OCI-LY1 (cell line): Measurements from ENCODE around the gene CBARP.

Source experiments
- H2AFZ ChIP-seq: fragments of 200-600 bp; sonication (generic), shearing (Covaris generic); 2 replicates; pipeline ENCODE4 v1.6.0; 2014; ENCODE audit warnings: antibody characterized with exemption, mild to moderate bottlenecking, low read length
- H3F3A ChIP-seq: fragments of 200-600 bp; sonication (generic), shearing (Covaris generic); 2 replicates; pipeline ENCODE4 v1.6.0; 2014; ENCODE audit warnings: mild to moderate bottlenecking, antibody characterized with exemption, low read length, moderate library complexity; ENCODE audit not compliant: insufficient read depth
- H3K27ac ChIP-seq: fragments of 200-600 bp; sonication (generic); 2 replicates; pipeline ENCODE4 v1.5.1; 2014; ENCODE audit warnings: low read length, mixed run types, mild to moderate bottlenecking, low read depth; ENCODE audit not compliant: poor library complexity, severe bottlenecking
- H3K27me3 ChIP-seq: fragments of 200-600 bp; sonication (generic); 2 replicates; pipeline ENCODE4 v1.6.0; 2014; ENCODE audit warnings: antibody characterized with exemption, mild to moderate bottlenecking, low read length, moderate library complexity; ENCODE audit not compliant: insufficient read depth
- H3K36me3 ChIP-seq: fragments of 200-600 bp; sonication (generic); 2 replicates; pipeline ENCODE4 v1.6.1; 2014; ENCODE audit warnings: mild to moderate bottlenecking, antibody characterized with exemption, low read length, moderate library complexity, mixed read lengths; ENCODE audit not compliant: insufficient read depth
- H3K4me1 ChIP-seq: fragments of 200-600 bp; sonication (generic); 2 replicates; pipeline ENCODE4 v1.5.1; 2014; ENCODE audit warnings: mild to moderate bottlenecking, low read length, moderate library complexity; ENCODE audit not compliant: insufficient read depth, severe bottlenecking
- H3K4me2 ChIP-seq: fragments of 200-600 bp; sonication (generic), shearing (Covaris generic); 2 replicates; pipeline ENCODE4 v1.6.1; 2014; ENCODE audit warnings: low read length
- H3K4me3 ChIP-seq: fragments of 200-600 bp; sonication (generic); 2 replicates; pipeline ENCODE4 v1.5.1; 2014; ENCODE audit warnings: low read length, low read depth, mild to moderate bottlenecking, mixed read lengths; ENCODE audit not compliant: poor library complexity, severe bottlenecking
- H3K79me2 ChIP-seq: fragments of 200-600 bp; shearing (Covaris generic); 2 replicates; pipeline ENCODE4 v1.6.1; 2016; ENCODE audit warnings: mixed run types, low read length, mixed read lengths; ENCODE audit not compliant: insufficient read depth
- H3K9ac ChIP-seq: fragments of 200-600 bp; sonication (generic), shearing (Covaris generic); 2 replicates; pipeline ENCODE4 v1.6.1; 2014; ENCODE audit warnings: mild to moderate bottlenecking, low read length, mixed read lengths
- H3K9me2 ChIP-seq: fragments of 200-600 bp; sonication (generic), shearing (Covaris generic); 2 replicates; pipeline ENCODE4 v1.6.1; 2014; ENCODE audit warnings: low read depth, mild to moderate bottlenecking, low read length, mixed read lengths
- H3K9me3 ChIP-seq: fragments of 200-600 bp; shearing (Covaris generic); 2 replicates; pipeline ENCODE4 v1.6.1; 2014; ENCODE audit warnings: low read length, mixed read lengths
- H4K20me1 ChIP-seq: fragments of 200-600 bp; sonication (generic), shearing (Covaris generic); 2 replicates; pipeline ENCODE4 v1.6.0; 2016; ENCODE audit warnings: mild to moderate bottlenecking, low read length; ENCODE audit not compliant: insufficient read depth
- CTCF ChIP-seq: fragments of 200-600 bp; sonication (generic), shearing (Covaris generic); IDR thresholded peaks from 2 replicates; pipeline ENCODE4 v1.5.1; 2017; ENCODE audit warnings: mild to moderate bottlenecking, antibody characterized with exemption, low read length, moderate library complexity, mixed read lengths
- EZH2 ChIP-seq: fragments of 200-600 bp; sonication (generic), shearing (Covaris generic); IDR thresholded peaks from 2 replicates; pipeline ENCODE4 v1.8.0; 2017; ENCODE audit warnings: borderline replicate concordance, mixed run types, mild to moderate bottlenecking, antibody characterized with exemption, low read length, moderate library complexity, mixed read lengths

CBARP gene

GRCh38 chr19:1234051-1234954, 3.5 kb downstream of the CBARP start:
- Histone ChIP-seq H2AFZ (no peak overlapping the region), H3K27me3 (peaks cover 6% of the 10 kb centered on the region; the same call in 1 of the 2 replicates), H3K4me3 (no peak overlapping the region), H3K9me2 (no peaks in the 10 kb centered on the region), H4K20me1 (no peaks in the 10 kb centered on the region), H3K9me3 (no peaks in the 10 kb centered on the region), H3K9ac (no peak overlapping the region), H3K79me2 (no peaks in the 10 kb centered on the region), H3K36me3 (no peaks in the 10 kb centered on the region), H3K27ac (no peak overlapping the region), H3K4me1 (peaks cover 6% of the 10 kb centered on the region), H3K4me2 (no peak overlapping the region), H3F3A (peaks cover 2% of the 10 kb centered on the region; the same call in 1 of the 2 replicates)
- TF ChIP-seq CTCF = no peak
- no peak for TF ChIP-seq EZH2

- TF ChIP-seq EZH2 (no peak), CTCF (no peak)
- Histone ChIP-seq H3K27me3 (peaks cover 6% of the 10 kb centered on the region; the same call in 1 of the 2 replicates), H2AFZ (no peak overlapping the region), H3K27ac (no peak overlapping the region), H3K4me1 (peaks cover 5% of the 10 kb centered on the region), H3K4me3 (no peak overlapping the region), H3K9me2 (no peaks in the 10 kb centered on the region), H3K9me3 (no peaks in the 10 kb centered on the region), H3F3A (no peaks in the 10 kb centered on the region), H3K4me2 (no peak overlapping the region), H4K20me1 (no peaks in the 10 kb centered on the region), H3K36me3 (no peaks in the 10 kb centered on the region), H3K79me2 (no peaks in the 10 kb centered on the region), H3K9ac (no peak overlapping the region)
Observed at GRCh38 chr19:1233115-1233667, 4.6 kb downstream of the CBARP start.

GRCh38 chr19:1232652-1233072, 5.1 kb downstream of the CBARP start:
- no peak overlapping the region for H3K9ac ChIP-seq
- H3F3A ChIP-seq = no peaks in the 10 kb centered on the region
- H3K27me3 ChIP-seq = peaks cover 6% of the 10 kb centered on the region; the same call in 1 of the 2 replicates
- H3K9me2 ChIP-seq = no peaks in the 10 kb centered on the region
- peaks cover 2% of the 10 kb centered on the region for H3K36me3 ChIP-seq
- H3K4me3 ChIP-seq = no peak overlapping the region
- no peak overlapping the region for H3K27ac ChIP-seq
- peaks cover 2% of the 10 kb centered on the region for H3K4me1 ChIP-seq
- H3K79me2 ChIP-seq = no peaks in the 10 kb centered on the region
- TF ChIP-seq EZH2 = no peak
- TF ChIP-seq CTCF = no peak
- no peaks in the 10 kb centered on the region for H3K9me3 ChIP-seq
- H3K4me2 ChIP-seq = no peak overlapping the region
- no peak overlapping the region for H2AFZ ChIP-seq
- no peaks in the 10 kb centered on the region for H4K20me1 ChIP-seq
